GM12891 (cell line): ENCODE data around the gene ADAM11.

Experiments used
- PAX5 ChIP-seq: IDR thresholded peaks from 2 replicates; pipeline ENCODE4 v1.6.1; 2011; ENCODE audit warnings: low read length, moderate library complexity, mild to moderate bottlenecking; ENCODE audit not compliant: insufficient read depth, severe bottlenecking
- POLR2A ChIP-seq: IDR thresholded peaks from 2 replicates; pipeline ENCODE4 v1.6.1; 2011; ENCODE audit warnings: low read depth, low read length, control low read depth
- POLR2AphosphoS5 ChIP-seq: IDR thresholded peaks from 2 replicates; pipeline ENCODE4 v1.6.1; 2011; ENCODE audit warnings: low read depth, low read length, control low read depth
- POU2F2 ChIP-seq: IDR thresholded peaks from 2 replicates; pipeline ENCODE4 v1.6.1; 2011; ENCODE audit warnings: low read depth, mild to moderate bottlenecking, control low read depth, low read length, moderate library complexity
- SPI1 ChIP-seq: IDR thresholded peaks from 2 replicates; pipeline ENCODE4 v1.6.1; 2011; ENCODE audit warnings: low read depth, low read length, control low read depth
- TAF1 ChIP-seq: IDR thresholded peaks from 2 replicates; pipeline ENCODE4 v1.6.1; 2011; ENCODE audit warnings: low read depth, low read length, control low read depth

GRCh38 chr17:44801880-44802279, 43.1 kb downstream of the ADAM11 start:
- TF ChIP-seq POLR2A (no peak), TAF1 (no peak), POLR2AphosphoS5 (no peak), SPI1 (no peak), PAX5 (no peak), POU2F2 (no peak)
